Astrocyte (in vitro differentiated cells and primary cell): ENCODE results near the gene KLHL33.

Experiments used
- CTCF ChIP-seq: IDR thresholded peaks from 2 replicates; pipeline ENCODE4 v1.5.1; 2011; ENCODE audit warnings: low read depth, mild to moderate bottlenecking, inconsistent platforms, low read length, moderate library complexity; ENCODE audit not compliant: insufficient read depth
- EZH2 ChIP-seq: IDR thresholded peaks from 2 replicates; pipeline ENCODE4 v1.6.1; 2012; ENCODE audit warnings: mild to moderate bottlenecking, low read length, inconsistent platforms; ENCODE audit not compliant: insufficient read depth

- TF ChIP-seq CTCF, result no peak
- no peak for TF ChIP-seq EZH2
Measured at GRCh38 chr14:20454516-20455354, 18.8 kb upstream of the KLHL33 start, which contains the start of the genes APEX1 and OSGEP.
